HG03103 (cell line): ENCODE measurements around the gene MICB.

Experiments
- ATAC-seq: cut with Tn5 transposase; IDR thresholded peaks from one replicate; pipeline ENCODE4 v1.9.1; 2021; ENCODE audit warnings: low read depth; ENCODE audit not compliant: unreplicated experiment

Gene MICB

GRCh38 chr6:31559606-31559957 is 61.6 kb downstream of the MICB start:
- no peak for ATAC-seq

GRCh38 chr6:31559958-31560696 is 62.2 kb downstream of the MICB start:
- ATAC-seq, result peak; percentile 54

GRCh38 chr6:31560697-31561058 is 62.7 kb downstream of the MICB start:
- ATAC-seq, result no peak
